Colonic mucosa (tissue), 4 donors: ENCODE results near the gene KXD1. TPM values are rescaled to one million over a fixed set of nuclear protein-coding genes. Genes with fewer than 3 reads are reported as not detected.
A peak's percentile ranks its signal among the peaks of the same experiment; 100 is the strongest.

Experiments used
- DNase-seq: peaks from one replicate; pipeline ENCODE4 v3.0.0-alpha.2; 2020
- H3K27ac ChIP-seq: fragments of 200-600 bp; one replicate; pipeline ENCODE4 v1.8.0; 2021
- H3K27me3 ChIP-seq: fragments of 200-600 bp; one replicate; pipeline ENCODE4 v1.8.0; 2021
- H3K36me3 ChIP-seq: fragments of 200-600 bp; one replicate; pipeline ENCODE4 v1.8.0; 2021
- H3K4me1 ChIP-seq: fragments of 200-600 bp; one replicate; pipeline ENCODE4 v1.8.0; 2021; ENCODE audit warnings: mild to moderate bottlenecking
- H3K4me3 ChIP-seq: fragments of 200-600 bp; one replicate; pipeline ENCODE4 v1.8.0; 2021
- H3K9ac ChIP-seq, 2 donors: one replicate each; pipeline ENCODE4 v1.7.0; 2013; ENCODE audit warnings: control low read depth in 2 of 2, low read depth in 2 of 2, low read length in 2 of 2
- H3K9me3 ChIP-seq: fragments of 200-600 bp; one replicate; pipeline ENCODE4 v1.8.0; 2021
- CTCF ChIP-seq: fragments of 200-600 bp; IDR thresholded peaks from one replicate; pipeline ENCODE4 v1.8.0; 2022; ENCODE audit warnings: antibody characterized with exemption, mild to moderate bottlenecking
- intact Hi-C: fragments of 100-400 bp; cut with DNase I; formaldehyde crosslinking; loops from one replicate; pipeline ENCODE4 v1.14.1; 2022
- total RNA-seq, 2 donors: library from RNA; stranded (reverse); fragmentation: NEBNext Ultra II Directional in 1 of 2; extraction: Animal tissue kit (Norgen Biotek cat#: 25700) in 1 of 2; gene quantifications; one replicate each; pipeline ENCODE4 v1.2.1, GENCODE V29; 2021
- donor health status: healthy.
- donor health status: DM: no; HTN: no; CAD: no.
- donor health status: DM: no; HTN: no; CAD: no.

The KXD1 gene
- total RNA-seq, 2 donors from 2014 or later = 66.8 to 80.4 TPM

GRCh38 chr19:18586306-18586705 is 28.6 kb downstream of the KXD1 start:
- H3K36me3 ChIP-seq = no peaks in the 10 kb centered on the region
- H3K9me3 ChIP-seq = no peaks in the 10 kb centered on the region
- TF ChIP-seq CTCF = no peak
- H3K4me1 ChIP-seq = peaks cover 8% of the 10 kb centered on the region
- H3K9ac ChIP-seq = no peak overlapping the region
- H3K4me3 ChIP-seq = no peak overlapping the region
- H3K27ac ChIP-seq = no peak overlapping the region
- no peaks in the 10 kb centered on the region for H3K27me3 ChIP-seq
- DNase-seq = no peak
- intact Hi-C loops = no loop called here

GRCh38 chr19:18587561-18587960 is 29.9 kb downstream of the KXD1 start:
- no peak for DNase-seq
- Histone ChIP-seq H3K27me3 (no peaks in the 10 kb centered on the region), H3K9ac (no peak overlapping the region), H3K4me1 (peaks cover 8% of the 10 kb centered on the region), H3K4me3 (no peak overlapping the region), H3K27ac (peak overlapping the region; percentile 97), H3K9me3 (no peaks in the 10 kb centered on the region), H3K36me3 (no peaks in the 10 kb centered on the region)
- TF ChIP-seq CTCF = no peak
- intact Hi-C loops = no loop called here

- H3K9ac ChIP-seq = peak overlapping the region; percentile 79 to 88
- no peak for DNase-seq
- no peaks in the 10 kb centered on the region for H3K27me3 ChIP-seq
- H3K27ac ChIP-seq = peak overlapping the region; percentile 97
- no peaks in the 10 kb centered on the region for H3K36me3 ChIP-seq
- H3K4me3 ChIP-seq = peak overlapping the region; percentile 93
- intact Hi-C loops = no loop called here
- H3K4me1 ChIP-seq = peaks cover 8% of the 10 kb centered on the region
- H3K9me3 ChIP-seq = no peaks in the 10 kb centered on the region
- TF ChIP-seq CTCF = no peak
These were observed 30.4 kb downstream of the KXD1 start for GRCh38 chr19:18587962-18588610.

GRCh38 chr19:18588611-18589379 is 31.1 kb downstream of the KXD1 start, which contains the start of gene REX1BD:
Gene REX1BD (plus strand): TSS chr19:18588798. CDS start chr19:18588802, 4 bp downstream.
- peaks cover 8% of the 10 kb centered on the region for H3K4me1 ChIP-seq
- intact Hi-C loops = no loop called here
- H3K4me3 ChIP-seq = peak within 1 kb of the TSS; percentile 93
- H3K9me3 ChIP-seq = no peaks in the 10 kb centered on the region
- peak; percentile 85 for DNase-seq
- TF ChIP-seq CTCF = peak; percentile 87
- no peaks in the 10 kb centered on the region for H3K27me3 ChIP-seq
- peak within 1 kb of the TSS; percentile 79 to 88 for H3K9ac ChIP-seq
- H3K27ac ChIP-seq = peak within 1 kb of the TSS; percentile 97
- H3K36me3 ChIP-seq = no peaks in the 10 kb centered on the region

- H3K4me3 ChIP-seq = peak overlapping the region; percentile 93
- TF ChIP-seq CTCF = no peak
- H3K27me3 ChIP-seq = no peaks in the 10 kb centered on the region
- no peaks in the 10 kb centered on the region for H3K36me3 ChIP-seq
- H3K9ac ChIP-seq = peak overlapping the region; percentile 79 to 88
- no peaks in the 10 kb centered on the region for H3K9me3 ChIP-seq
- intact Hi-C loops = loop anchor here (5.0 kb wide), 1 partner anchor 258 kb away; no protein-coding TSS in a partner anchor
- H3K27ac ChIP-seq = peak overlapping the region; percentile 97
- peaks cover 11% of the 10 kb centered on the region for H3K4me1 ChIP-seq
- DNase-seq = peak; percentile 72
These were observed 32.0 kb downstream of the KXD1 start for GRCh38 chr19:18589380-18590272.
